GM18873 (cell line): ENCODE measurements around the gene TMEM184C.

Experiments used
- ATAC-seq: cut with Tn5 transposase; IDR thresholded peaks from one replicate; pipeline ENCODE4 v1.9.1; 2021; ENCODE audit warnings: mild to moderate bottlenecking, moderate library complexity, moderate number of reproducible peaks; ENCODE audit not compliant: unreplicated experiment, low FRiP score

TMEM184C gene

GRCh38 chr4:147597561-147597960, 19.6 kb upstream of the TMEM184C start:
- no peak for ATAC-seq

- no peak for ATAC-seq
These were observed 18.0 kb upstream of the TMEM184C start for GRCh38 chr4:147599206-147599605.

GRCh38 chr4:147599769-147600168, 17.4 kb upstream of the TMEM184C start:
- no peak for ATAC-seq

- ATAC-seq = no peak
These were observed 11.7 kb upstream of the TMEM184C start for GRCh38 chr4:147605499-147605898.

- ATAC-seq = no peak
These were observed 9.7 kb upstream of the TMEM184C start for GRCh38 chr4:147607471-147607870.

- no peak for ATAC-seq
These were observed 6.5 kb upstream of the TMEM184C start for GRCh38 chr4:147610686-147611085.

- ATAC-seq = peak; percentile 1
These were observed 386 bp upstream of the TMEM184C start for GRCh38 chr4:147616849-147617172.

- no peak for ATAC-seq
These were observed 869 bp downstream of the TMEM184C start for GRCh38 chr4:147617841-147618691.

GRCh38 chr4:147620315-147620714, 3.1 kb downstream of the TMEM184C start:
- no peak for ATAC-seq

GRCh38 chr4:147625733-147626132, 8.5 kb downstream of the TMEM184C start:
- no peak for ATAC-seq

GRCh38 chr4:147626903-147627302, 9.7 kb downstream of the TMEM184C start:
- ATAC-seq = no peak

- ATAC-seq = no peak
These were observed 11.2 kb downstream of the TMEM184C start for GRCh38 chr4:147628415-147628814.

GRCh38 chr4:147629783-147630730, 12.9 kb downstream of the TMEM184C start:
- no peak for ATAC-seq

GRCh38 chr4:147633113-147633512, 15.9 kb downstream of the TMEM184C start:
- no peak for ATAC-seq

- ATAC-seq = no peak
These were observed 16.4 kb downstream of the TMEM184C start for GRCh38 chr4:147633643-147634042.

GRCh38 chr4:147635348-147635747, 18.2 kb downstream of the TMEM184C start:
- ATAC-seq = no peak

GRCh38 chr4:147638365-147638764, 21.2 kb downstream of the TMEM184C start:
- ATAC-seq = no peak

GRCh38 chr4:147638942-147639341, 21.7 kb downstream of the TMEM184C start:
- no peak for ATAC-seq

- ATAC-seq = no peak
These were observed 22.2 kb downstream of the TMEM184C start for GRCh38 chr4:147639388-147639787.

- ATAC-seq = no peak
These were observed 23.1 kb downstream of the TMEM184C start for GRCh38 chr4:147640331-147640730.

GRCh38 chr4:147643616-147644015, 26.4 kb downstream of the TMEM184C start:
- no peak for ATAC-seq
